GM10248 (cell line): ENCODE data around the gene TTLL5.

Experiments
- CTCF ChIA-PET: fragments of 300-600 bp; sonication (Branson Sonifier 250); formaldehyde crosslinking; extraction: SDS; loops from one replicate; lab custom pipeline; 2021; ENCODE audit warnings: antibody characterized with exemption; lab: Yijun Ruan, JAX
- POLR2A ChIA-PET: fragments of 350-650 bp; sonication (Branson Sonifier 250); formaldehyde crosslinking; extraction: SDS; loops from one replicate; lab custom pipeline; 2020; ENCODE audit warnings: antibody characterized with exemption; lab: Yijun Ruan, JAX
- DNase-seq: peaks from one replicate; pipeline ENCODE4 v3.0.0; 2012; ENCODE audit errors: extremely low spot score
- TF ChIP-seq, protein P1 (sequence below): IDR thresholded peaks from 2 replicates; pipeline ENCODE4 v1.5.1; 2012; ENCODE audit warnings: mild to moderate bottlenecking, low read depth; ENCODE audit errors: extremely low read depth, missing control alignments, control extremely low read depth

TTLL5 gene

GRCh38 chr14:75631453-75631831 lies 29.6 kb upstream of the TTLL5 start:
- TF ChIP-seq, protein P1, sequence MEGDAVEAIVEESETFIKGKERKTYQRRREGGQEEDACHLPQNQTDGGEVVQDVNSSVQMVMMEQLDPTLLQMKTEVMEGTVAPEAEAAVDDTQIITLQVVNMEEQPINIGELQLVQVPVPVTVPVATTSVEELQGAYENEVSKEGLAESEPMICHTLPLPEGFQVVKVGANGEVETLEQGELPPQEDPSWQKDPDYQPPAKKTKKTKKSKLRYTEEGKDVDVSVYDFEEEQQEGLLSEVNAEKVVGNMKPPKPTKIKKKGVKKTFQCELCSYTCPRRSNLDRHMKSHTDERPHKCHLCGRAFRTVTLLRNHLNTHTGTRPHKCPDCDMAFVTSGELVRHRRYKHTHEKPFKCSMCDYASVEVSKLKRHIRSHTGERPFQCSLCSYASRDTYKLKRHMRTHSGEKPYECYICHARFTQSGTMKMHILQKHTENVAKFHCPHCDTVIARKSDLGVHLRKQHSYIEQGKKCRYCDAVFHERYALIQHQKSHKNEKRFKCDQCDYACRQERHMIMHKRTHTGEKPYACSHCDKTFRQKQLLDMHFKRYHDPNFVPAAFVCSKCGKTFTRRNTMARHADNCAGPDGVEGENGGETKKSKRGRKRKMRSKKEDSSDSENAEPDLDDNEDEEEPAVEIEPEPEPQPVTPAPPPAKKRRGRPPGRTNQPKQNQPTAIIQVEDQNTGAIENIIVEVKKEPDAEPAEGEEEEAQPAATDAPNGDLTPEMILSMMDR, result no peak
- CTCF ChIA-PET, result interaction anchor here (0.7 to 2.4 kb wide), 2 partner anchors 23 to 70 kb away, joined by 3 to 7 read pairs; no protein-coding TSS in a partner anchor
- DNase-seq, result no peak
- POLR2A ChIA-PET, result no interaction called here

DNA sequence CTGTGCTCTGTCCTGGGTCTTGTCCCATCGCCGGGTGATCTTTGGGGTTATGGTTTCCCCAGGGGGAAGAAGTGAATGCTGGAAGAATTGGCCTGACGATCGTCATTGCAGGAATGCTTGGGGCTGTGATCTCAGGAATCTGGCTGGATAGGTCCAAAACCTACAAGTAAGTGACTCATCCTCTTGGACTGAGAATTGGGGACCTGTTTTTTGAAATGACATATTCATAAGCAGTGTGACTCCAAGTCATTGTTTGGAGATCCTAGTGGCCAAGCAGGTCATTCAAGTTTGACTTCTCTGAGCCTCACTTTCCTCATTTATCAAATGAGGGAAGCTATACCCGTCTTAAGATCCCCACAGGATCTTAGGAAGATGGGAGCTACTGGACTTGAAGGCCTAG lies 26.2 kb upstream of the TTLL5 start:
- DNase-seq, result no peak
- POLR2A ChIA-PET, result no interaction called here
- TF ChIP-seq, protein P1, result no peak
- CTCF ChIA-PET, result interaction anchor here (0.9 to 2.8 kb wide), 8 partner anchors 12 to 1238 kb away, joined by 3 to 12 read pairs (median 4); no protein-coding TSS in a partner anchor

DNA sequence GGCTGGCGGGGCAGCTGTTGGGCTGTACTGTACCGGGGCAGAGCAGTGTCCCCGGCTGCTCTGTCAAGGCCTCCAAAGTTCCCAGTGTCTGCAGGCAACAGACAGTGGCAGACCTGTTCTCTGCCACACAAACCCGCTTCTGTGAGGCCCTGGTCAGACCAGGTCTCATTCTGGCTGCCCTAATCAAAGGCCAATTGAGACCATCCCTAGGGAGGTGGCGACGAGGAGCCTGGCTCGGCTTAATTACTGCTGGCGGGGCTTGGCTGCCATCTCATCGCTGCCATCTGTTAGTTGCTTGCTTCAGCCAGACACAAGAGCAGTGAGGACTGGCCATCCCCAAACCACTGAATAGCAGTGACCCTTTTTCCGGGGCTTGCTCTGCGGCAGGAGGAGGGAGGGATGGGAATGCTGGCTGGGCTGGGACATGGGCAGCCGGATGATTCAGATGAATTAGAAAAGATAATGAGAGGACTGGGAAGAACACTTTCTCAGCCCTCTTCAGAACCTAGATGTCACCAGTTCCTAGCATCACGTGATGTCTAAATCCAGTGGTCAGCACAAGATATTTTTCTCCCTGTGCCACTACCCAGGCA lies 24.9 kb upstream of the TTLL5 start:
- ChIA-PET CTCF (interaction anchor here (0.7 to 2.8 kb wide), 12 partner anchors 9 to 117 kb away, joined by 3 to 12 read pairs (median 4); no protein-coding TSS in a partner anchor), POLR2A (no interaction called here)
- TF ChIP-seq, protein P1, result no peak
- DNase-seq, result no peak

DNA sequence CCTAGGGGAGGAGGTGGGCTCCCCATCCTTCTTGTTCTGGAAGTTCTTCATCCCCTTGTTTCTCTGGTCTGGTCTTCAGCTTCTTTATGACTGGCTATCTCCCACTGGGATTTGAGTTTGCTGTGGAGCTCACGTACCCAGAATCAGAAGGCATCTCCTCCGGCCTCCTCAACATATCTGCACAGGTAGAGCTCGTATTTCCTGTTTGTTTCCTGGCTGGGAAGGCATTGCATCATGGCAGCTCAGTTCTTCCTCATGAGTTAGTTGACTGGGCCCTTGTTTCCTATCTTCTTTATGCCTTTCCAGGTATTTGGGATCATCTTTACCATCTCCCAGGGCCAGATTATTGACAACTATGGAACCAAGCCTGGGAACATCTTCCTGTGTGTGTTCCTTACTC lies 20.2 kb upstream of the TTLL5 start:
- DNase-seq, result no peak
- POLR2A ChIA-PET, result no interaction called here
- TF ChIP-seq, protein P1, result no peak
- CTCF ChIA-PET, result interaction anchor here (0.7 to 5.7 kb wide), 7 partner anchors 10 to 79 kb away, joined by 3 to 37 read pairs (median 4); no protein-coding TSS in a partner anchor

DNA sequence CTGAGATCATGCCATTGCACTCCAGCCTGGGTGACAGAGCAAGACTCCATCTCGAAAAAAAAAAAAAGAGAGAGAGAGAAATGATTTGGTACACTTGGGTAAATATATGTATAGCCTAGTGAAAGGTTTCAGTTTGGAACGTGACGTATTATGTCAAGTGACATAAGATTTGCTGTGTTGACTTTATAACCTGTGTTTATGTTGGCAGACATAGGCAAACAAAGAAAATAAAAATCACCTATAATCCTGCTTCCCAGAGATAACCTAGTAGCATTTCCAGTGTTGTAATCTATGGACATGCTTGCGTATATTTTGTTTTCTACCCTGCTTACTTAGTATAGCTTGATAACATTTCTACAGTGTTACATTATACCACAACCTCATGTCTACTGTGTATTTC lies 17.1 kb upstream of the TTLL5 start:
- ChIA-PET CTCF (interaction anchor here (1.5 to 4.0 kb wide), 2 partner anchors 11 to 83 kb away, joined by 3 to 25 read pairs; no protein-coding TSS in a partner anchor), POLR2A (interaction anchor here (0.6 kb wide), 1 partner anchor 201 kb away, joined by 5 read pairs; no protein-coding TSS in a partner anchor)
- DNase-seq, result no peak
- TF ChIP-seq, protein P1, result no peak

DNA sequence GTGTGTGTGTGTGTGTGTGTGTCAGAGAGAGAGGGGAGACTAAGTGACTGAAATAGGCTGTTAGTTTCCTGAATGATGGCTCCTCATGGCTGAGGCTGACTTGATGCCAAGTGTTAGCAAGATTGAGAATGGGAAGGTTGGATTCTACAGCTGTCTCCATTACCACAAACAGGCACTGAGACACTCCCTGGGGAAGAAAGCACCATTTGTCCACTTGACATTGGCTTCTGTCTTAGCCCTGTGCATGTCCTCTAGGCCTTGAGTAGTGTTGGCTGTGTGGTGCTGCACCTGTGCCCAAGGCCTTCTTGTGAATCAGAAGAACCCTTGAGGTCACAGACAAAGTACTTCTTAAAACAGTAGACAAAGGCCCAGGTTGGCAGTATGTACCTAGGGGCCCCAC lies 16.0 kb upstream of the TTLL5 start:
- no peak for DNase-seq
- CTCF ChIA-PET, result interaction anchor here (0.9 to 4.0 kb wide), 4 partner anchors 10 to 67 kb away, joined by 3 to 25 read pairs (median 7); partner anchors contain the start of gene FLVCR2
- TF ChIP-seq, protein P1, result no peak
- POLR2A ChIA-PET, result interaction anchor here (0.5 to 0.7 kb wide), 2 partner anchors 148 to 312 kb away, joined by 5 to 6 read pairs; no protein-coding TSS in a partner anchor
